ENCODE measurements around the gene TEX38. TPM values are rescaled to one million over a fixed set of nuclear protein-coding genes. Genes with fewer than 3 reads are reported as not detected.
A peak's percentile ranks its signal among the peaks of the same experiment; 100 is the strongest.
"Not testable (repeated sequence)": the region's sequence is repeated elsewhere in the genome, so short reads cannot be mapped to it uniquely, and the experiment has no call there.

TEX38 gene
- total RNA-seq, 3 donors from 2014 or later (not counting 1 experiment from before 2014, with no cell fraction given), result 0.26 to 0.75 TPM; not detected in 1

- WGBS (ENCODE audit: insufficient coverage), result 100% methylated on average over 2 of the region's 3 CpGs
- H3K27ac ChIP-seq (ENCODE audit: low read length), result no peak overlapping the region
- H3K27me3 ChIP-seq (ENCODE audit: control insufficient read depth, insufficient read depth, low read length), result no peaks in the 10 kb centered on the region
- no peak overlapping the region for H3K27ac Mint-ChIP-seq
- H3K27me3 Mint-ChIP-seq (ENCODE audit: low read depth in 2 of 2), result no peaks in the 10 kb centered on the region
- no peak for ATAC-seq
- peaks cover 75% of the 10 kb centered on the region for H3K36me3 ChIP-seq (ENCODE audit: control insufficient read depth, insufficient read depth, low read length)
- DNase-seq, result no peak
- no peak overlapping the region for H3K4me3 ChIP-seq (ENCODE audit: low read length)
- peaks cover 39% of the 10 kb centered on the region for H3K36me3 Mint-ChIP-seq
- H3K9me3 Mint-ChIP-seq, result no peaks in the 10 kb centered on the region
- no peaks in the 10 kb centered on the region for H3K4me1 ChIP-seq (ENCODE audit: control insufficient read depth, insufficient read depth, low read length)
- no peak overlapping the region for H3K4me3 Mint-ChIP-seq
- no peak for TF ChIP-seq CTCF (IDR thresholded peaks at IDR 0.05)
- intact Hi-C loops (cut with micrococcal nuclease), result no loop called here
- H3K4me1 Mint-ChIP-seq, result peaks cover 4 to 11% of the 10 kb centered on the region in 2 donors
- H3K9me3 ChIP-seq (ENCODE audit: control insufficient read depth, insufficient read depth, low read length), result no peaks in the 10 kb centered on the region
Measured at GRCh38 chr1:46692811-46693770, 21.4 kb downstream of the TEX38 start.

GRCh38 chr1:46694676-46695075, 23.0 kb downstream of the TEX38 start:
- WGBS (ENCODE audit: insufficient coverage), result 100% methylated on average over 2 of the region's 4 CpGs
- H3K27me3 Mint-ChIP-seq (ENCODE audit: low read depth in 2 of 2); ATAC-seq; H3K9me3 ChIP-seq (ENCODE audit: control insufficient read depth, insufficient read depth, low read length); DNase-seq; H3K27ac ChIP-seq (ENCODE audit: low read length); H3K27ac Mint-ChIP-seq; H3K4me1 ChIP-seq (ENCODE audit: control insufficient read depth, insufficient read depth, low read length); H3K4me3 ChIP-seq (ENCODE audit: low read length); H3K27me3 ChIP-seq (ENCODE audit: control insufficient read depth, insufficient read depth, low read length); intact Hi-C loops (cut with micrococcal nuclease); H3K4me3 Mint-ChIP-seq; H3K9me3 Mint-ChIP-seq: not testable (repeated sequence)
- peaks cover 64% of the 10 kb centered on the region for H3K36me3 ChIP-seq (ENCODE audit: control insufficient read depth, insufficient read depth, low read length)
- H3K36me3 Mint-ChIP-seq, result peaks cover 23% of the 10 kb centered on the region
- peaks cover 8 to 22% of the 10 kb centered on the region in 2 donors for H3K4me1 Mint-ChIP-seq

- DNase-seq (no peak), ATAC-seq (no peak)
- no peaks in the 10 kb centered on the region for H3K4me1 ChIP-seq (ENCODE audit: control insufficient read depth, insufficient read depth, low read length)
- H3K27me3 ChIP-seq (ENCODE audit: control insufficient read depth, insufficient read depth, low read length), result no peaks in the 10 kb centered on the region
- TF ChIP-seq CTCF (IDR thresholded peaks at IDR 0.05), result no peak
- no peaks in the 10 kb centered on the region for H3K27me3 Mint-ChIP-seq (ENCODE audit: low read depth in 2 of 2)
- intact Hi-C loops (cut with micrococcal nuclease), result no loop called here
- H3K9me3 ChIP-seq (ENCODE audit: control insufficient read depth, insufficient read depth, low read length), result no peaks in the 10 kb centered on the region
- no peak overlapping the region for H3K27ac ChIP-seq (ENCODE audit: low read length)
- 96% methylated on average over 2 of the region's 2 CpGs for WGBS (ENCODE audit: insufficient coverage)
- H3K4me3 ChIP-seq (ENCODE audit: low read length), result no peak overlapping the region
- no peak overlapping the region for H3K4me3 Mint-ChIP-seq
- H3K4me1 Mint-ChIP-seq, result peaks cover 26 to 43% of the 10 kb centered on the region in 2 donors
- H3K36me3 ChIP-seq (ENCODE audit: control insufficient read depth, insufficient read depth, low read length), result peaks cover 50% of the 10 kb centered on the region
- H3K27ac Mint-ChIP-seq, result no peak overlapping the region
- no peaks in the 10 kb centered on the region for H3K9me3 Mint-ChIP-seq
- H3K36me3 Mint-ChIP-seq, result peaks cover 9% of the 10 kb centered on the region
Measured at GRCh38 chr1:46697053-46697452, 25.4 kb downstream of the TEX38 start.

- no peak overlapping the region for H3K4me3 ChIP-seq (ENCODE audit: low read length)
- no peaks in the 10 kb centered on the region for H3K27me3 Mint-ChIP-seq (ENCODE audit: low read depth in 2 of 2)
- peak overlapping the region in 1 of 2 donors; percentile 7 for H3K27ac Mint-ChIP-seq
- no peak overlapping the region for H3K4me3 Mint-ChIP-seq
- intact Hi-C loops (cut with micrococcal nuclease), result no loop called here
- H3K9me3 Mint-ChIP-seq, result no peaks in the 10 kb centered on the region
- TF ChIP-seq CTCF (IDR thresholded peaks at IDR 0.05), result no peak
- ATAC-seq (peak in 2 of 3 donors; percentile 24 to 32), DNase-seq (no peak)
- peaks cover 36 to 46% of the 10 kb centered on the region in 2 donors for H3K4me1 Mint-ChIP-seq
- WGBS (ENCODE audit: insufficient coverage), result 36% methylated on average over 2 of the region's 3 CpGs
- peaks cover 59% of the 10 kb centered on the region for H3K36me3 ChIP-seq (ENCODE audit: control insufficient read depth, insufficient read depth, low read length)
- H3K9me3 ChIP-seq (ENCODE audit: control insufficient read depth, insufficient read depth, low read length), result no peaks in the 10 kb centered on the region
- no peaks in the 10 kb centered on the region for H3K27me3 ChIP-seq (ENCODE audit: control insufficient read depth, insufficient read depth, low read length)
- peaks cover 17% of the 10 kb centered on the region for H3K36me3 Mint-ChIP-seq
- no peaks in the 10 kb centered on the region for H3K4me1 ChIP-seq (ENCODE audit: control insufficient read depth, insufficient read depth, low read length)
- no peak overlapping the region for H3K27ac ChIP-seq (ENCODE audit: low read length)
Measured at GRCh38 chr1:46699666-46700065, 28.0 kb downstream of the TEX38 start.

Measured in natural killer cell (primary cell).